ENCODE measurements around the gene CEBPZOS. TPM values are rescaled to one million over a fixed set of nuclear protein-coding genes. Genes with fewer than 3 reads are reported as not detected.
"Not testable (repeated sequence)": the region's sequence is repeated elsewhere in the genome, so short reads cannot be mapped to it uniquely, and the experiment has no call there.

Gene CEBPZOS
- total RNA-seq, 1 donor from 2014 or later, result not detected

DNA sequence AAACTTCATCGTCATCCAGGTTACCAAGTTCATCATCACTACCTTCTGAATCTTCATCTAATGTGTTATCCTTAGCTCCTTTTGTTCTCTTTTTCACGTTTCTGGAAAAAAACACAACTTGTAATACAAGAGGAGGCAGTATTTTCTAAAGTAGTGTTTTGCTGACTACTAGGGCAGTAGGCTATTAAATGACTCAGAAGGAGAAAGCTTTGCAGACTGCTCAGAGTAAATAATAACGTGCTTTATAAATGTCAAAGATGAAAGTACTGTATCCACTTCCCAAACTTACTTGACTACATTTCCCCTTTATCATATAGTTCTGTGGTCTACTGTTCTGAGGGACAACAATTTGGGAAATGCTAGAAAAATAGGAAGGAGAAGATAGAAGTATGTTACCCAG, 15.6 kb downstream of the CEBPZOS start:
- Mint-ChIP-seq H3K27me3 (ENCODE audit: unreplicated experiment) (no peaks in the 10 kb centered on the region), H3K27ac (ENCODE audit: unreplicated experiment) (no peak overlapping the region), H3K36me3 (ENCODE audit: unreplicated experiment) (peaks cover 66% of the 10 kb centered on the region), H3K9me3 (ENCODE audit: unreplicated experiment) (peaks cover 10% of the 10 kb centered on the region), H3K4me3 (ENCODE audit: unreplicated experiment) (no peak overlapping the region), H3K4me1 (ENCODE audit: unreplicated experiment) (no peaks in the 10 kb centered on the region)
- DNase-seq (ENCODE audit: extremely low spot score, unreplicated experiment), result no peak
- TF ChIP-seq, protein P1, sequence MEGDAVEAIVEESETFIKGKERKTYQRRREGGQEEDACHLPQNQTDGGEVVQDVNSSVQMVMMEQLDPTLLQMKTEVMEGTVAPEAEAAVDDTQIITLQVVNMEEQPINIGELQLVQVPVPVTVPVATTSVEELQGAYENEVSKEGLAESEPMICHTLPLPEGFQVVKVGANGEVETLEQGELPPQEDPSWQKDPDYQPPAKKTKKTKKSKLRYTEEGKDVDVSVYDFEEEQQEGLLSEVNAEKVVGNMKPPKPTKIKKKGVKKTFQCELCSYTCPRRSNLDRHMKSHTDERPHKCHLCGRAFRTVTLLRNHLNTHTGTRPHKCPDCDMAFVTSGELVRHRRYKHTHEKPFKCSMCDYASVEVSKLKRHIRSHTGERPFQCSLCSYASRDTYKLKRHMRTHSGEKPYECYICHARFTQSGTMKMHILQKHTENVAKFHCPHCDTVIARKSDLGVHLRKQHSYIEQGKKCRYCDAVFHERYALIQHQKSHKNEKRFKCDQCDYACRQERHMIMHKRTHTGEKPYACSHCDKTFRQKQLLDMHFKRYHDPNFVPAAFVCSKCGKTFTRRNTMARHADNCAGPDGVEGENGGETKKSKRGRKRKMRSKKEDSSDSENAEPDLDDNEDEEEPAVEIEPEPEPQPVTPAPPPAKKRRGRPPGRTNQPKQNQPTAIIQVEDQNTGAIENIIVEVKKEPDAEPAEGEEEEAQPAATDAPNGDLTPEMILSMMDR (IDR thresholded peaks at IDR 0.05), result no peak

DNA sequence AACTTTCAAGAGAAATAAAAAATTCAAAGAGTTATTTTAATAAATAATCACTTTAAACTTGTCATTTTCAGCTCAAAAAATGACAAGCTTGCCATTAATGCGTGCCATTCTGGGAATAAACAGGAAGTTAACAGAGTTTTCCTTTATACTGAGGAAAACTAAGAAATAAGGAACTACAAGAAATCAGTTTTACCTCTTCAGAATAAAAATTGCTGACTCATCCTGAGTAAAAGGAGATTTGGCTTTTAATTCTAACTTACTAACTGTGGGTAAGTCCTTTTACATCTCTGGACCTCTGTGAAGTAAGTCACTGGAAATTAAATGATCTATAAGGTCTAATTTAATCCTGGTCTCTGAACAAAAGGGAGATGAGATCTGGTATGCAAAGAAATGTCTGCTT, 19.0 kb downstream of the CEBPZOS start:
- DNase-seq (ENCODE audit: extremely low spot score, unreplicated experiment), result no peak
- Mint-ChIP-seq H3K27me3 (ENCODE audit: unreplicated experiment) (no peaks in the 10 kb centered on the region), H3K9me3 (ENCODE audit: unreplicated experiment) (no peaks in the 10 kb centered on the region), H3K36me3 (ENCODE audit: unreplicated experiment) (peaks cover 44% of the 10 kb centered on the region), H3K4me1 (ENCODE audit: unreplicated experiment) (no peaks in the 10 kb centered on the region), H3K4me3 (ENCODE audit: unreplicated experiment) (no peak overlapping the region), H3K27ac (ENCODE audit: unreplicated experiment) (peak overlapping the region; percentile 25)
- TF ChIP-seq, protein P1 (IDR thresholded peaks at IDR 0.05), result no peak

DNA sequence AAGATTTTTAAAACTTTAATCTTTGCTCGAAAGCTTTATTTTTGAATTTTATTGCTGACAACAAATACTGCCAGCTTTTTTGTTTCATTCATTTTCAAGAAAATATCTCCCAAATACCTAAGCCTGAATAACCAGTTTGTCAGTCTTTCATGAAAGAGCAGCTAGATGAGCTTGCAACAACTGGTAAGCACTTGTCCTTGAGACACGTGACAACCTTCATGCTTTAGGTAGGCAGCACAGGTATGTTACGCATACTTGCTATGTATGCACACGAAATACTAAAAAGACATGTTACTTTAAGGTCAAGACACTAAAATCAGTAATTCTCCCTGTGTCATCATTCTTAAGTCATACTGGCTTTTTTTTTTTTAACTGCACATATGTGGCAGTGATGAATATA, 22.8 kb downstream of the CEBPZOS start:
- H3K9me3 Mint-ChIP-seq (ENCODE audit: unreplicated experiment), result no peaks in the 10 kb centered on the region
- no peak overlapping the region for H3K4me3 Mint-ChIP-seq (ENCODE audit: unreplicated experiment)
- H3K36me3 Mint-ChIP-seq (ENCODE audit: unreplicated experiment), result peaks cover 43% of the 10 kb centered on the region
- H3K27ac Mint-ChIP-seq (ENCODE audit: unreplicated experiment), result no peak overlapping the region
- no peaks in the 10 kb centered on the region for H3K4me1 Mint-ChIP-seq (ENCODE audit: unreplicated experiment)
- TF ChIP-seq, protein P1 (IDR thresholded peaks at IDR 0.05), result no peak
- H3K27me3 Mint-ChIP-seq (ENCODE audit: unreplicated experiment), result no peaks in the 10 kb centered on the region
- DNase-seq (ENCODE audit: extremely low spot score, unreplicated experiment), result no peak

DNA sequence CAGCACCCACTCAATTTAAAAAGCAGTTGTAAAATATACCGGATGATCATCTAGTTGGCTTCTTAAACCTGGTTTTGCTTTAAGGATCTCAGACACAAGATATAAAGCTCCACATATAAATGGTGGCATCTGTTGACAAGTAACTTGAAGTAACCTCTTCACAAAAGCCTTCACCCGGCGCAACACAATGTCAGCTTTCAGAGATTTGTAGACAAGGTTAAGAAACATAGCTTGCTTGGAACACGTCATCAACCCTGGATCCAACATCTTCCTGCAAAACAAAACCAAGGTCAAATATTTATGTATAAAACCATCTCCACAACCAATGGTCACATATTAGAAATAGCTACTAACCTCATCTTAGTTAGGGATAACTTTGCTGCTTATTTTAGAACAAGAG, 26.8 kb downstream of the CEBPZOS start:
- Mint-ChIP-seq H3K27ac (ENCODE audit: unreplicated experiment) (no peak overlapping the region), H3K4me3 (ENCODE audit: unreplicated experiment) (no peak overlapping the region), H3K36me3 (ENCODE audit: unreplicated experiment) (peaks cover 53% of the 10 kb centered on the region), H3K27me3 (ENCODE audit: unreplicated experiment) (no peaks in the 10 kb centered on the region), H3K4me1 (ENCODE audit: unreplicated experiment) (peaks cover 10% of the 10 kb centered on the region), H3K9me3 (ENCODE audit: unreplicated experiment) (no peaks in the 10 kb centered on the region)
- TF ChIP-seq, protein P1 (IDR thresholded peaks at IDR 0.05), result no peak
- DNase-seq (ENCODE audit: extremely low spot score, unreplicated experiment), result no peak

DNA sequence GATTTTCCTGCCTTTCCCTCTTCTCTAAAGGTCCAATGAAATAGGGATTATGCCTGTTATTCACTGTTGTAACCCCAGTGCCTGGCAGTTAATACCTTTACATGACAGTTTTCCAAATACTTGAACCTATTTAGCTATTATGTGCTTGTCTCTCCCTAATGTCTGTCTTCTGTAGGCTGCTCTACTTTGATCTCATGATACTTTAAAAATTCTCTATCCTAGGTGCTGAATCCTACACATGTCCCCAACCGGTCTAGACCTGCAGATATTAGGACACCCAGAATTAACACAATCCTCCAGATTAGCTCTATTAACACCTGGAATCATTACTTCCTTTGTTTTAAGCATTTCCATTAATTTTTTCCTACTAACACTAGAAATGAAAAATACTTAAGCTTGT, 27.8 kb downstream of the CEBPZOS start:
- Mint-ChIP-seq H3K4me1 (ENCODE audit: unreplicated experiment) (peaks cover 10% of the 10 kb centered on the region), H3K27me3 (ENCODE audit: unreplicated experiment) (no peaks in the 10 kb centered on the region), H3K27ac (ENCODE audit: unreplicated experiment) (no peak overlapping the region), H3K9me3 (ENCODE audit: unreplicated experiment) (no peaks in the 10 kb centered on the region), H3K36me3 (ENCODE audit: unreplicated experiment) (peaks cover 54% of the 10 kb centered on the region), H3K4me3 (ENCODE audit: unreplicated experiment) (no peak overlapping the region)
- TF ChIP-seq, protein P1 (IDR thresholded peaks at IDR 0.05), result no peak
- no peak for DNase-seq (ENCODE audit: extremely low spot score, unreplicated experiment)

DNA sequence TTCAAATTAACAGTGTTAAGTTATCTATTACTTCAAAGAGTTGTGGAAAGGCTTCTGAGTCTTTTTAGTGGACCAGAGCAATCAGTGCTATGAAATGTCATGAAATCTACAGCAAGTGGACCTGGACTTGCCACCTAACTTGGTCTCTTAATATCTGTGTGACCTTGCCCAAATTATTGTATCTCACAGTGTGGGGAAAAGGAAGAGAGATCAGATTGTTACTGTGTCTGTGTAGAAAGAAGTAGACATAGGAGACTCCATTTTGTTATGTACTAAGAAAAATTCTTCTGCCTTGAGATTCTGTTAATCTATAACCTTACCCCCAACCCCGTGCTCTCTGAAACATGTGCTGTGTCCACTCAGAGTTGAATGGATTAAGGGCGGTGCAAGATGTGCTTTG, 28.8 kb downstream of the CEBPZOS start:
- not testable (repeated sequence) for H3K4me3 Mint-ChIP-seq (ENCODE audit: unreplicated experiment); H3K27me3 Mint-ChIP-seq (ENCODE audit: unreplicated experiment); H3K9me3 Mint-ChIP-seq (ENCODE audit: unreplicated experiment); H3K27ac Mint-ChIP-seq (ENCODE audit: unreplicated experiment); DNase-seq (ENCODE audit: extremely low spot score, unreplicated experiment)
- Mint-ChIP-seq H3K36me3 (ENCODE audit: unreplicated experiment) (peaks cover 48% of the 10 kb centered on the region), H3K4me1 (ENCODE audit: unreplicated experiment) (peaks cover 18% of the 10 kb centered on the region)
